ENCODE measurements around the gene EDAR. TPM values are rescaled to one million over a fixed set of nuclear protein-coding genes. Genes with fewer than 3 reads are reported as not detected.

EDAR gene
- total RNA-seq, 1 experiment from 2014 or later, result 0.82 TPM

GRCh38 chr2:108923019-108923700 is 65.9 kb downstream of the EDAR start:
- intact Hi-C loops (cut with micrococcal nuclease; ENCODE audit: unreplicated experiment), result loop anchor here (1.0 kb wide), 1 partner anchor 66 kb away; the partner anchor contains the start of gene EDAR
- TF ChIP-seq CTCF (IDR thresholded peaks at IDR 0.05; ENCODE audit: insufficient read depth in 1 of 2, low read depth in 1 of 2, low read length in 1 of 2, severe bottlenecking in 1 of 2, unreplicated experiment in 1 of 2), result no peak
- POLR2A ChIA-PET, result no interaction called here
- Mint-ChIP-seq H3K27me3 (ENCODE audit: insufficient read depth, unreplicated experiment) (no peaks in the 10 kb centered on the region), H3K36me3 (ENCODE audit: insufficient read depth, unreplicated experiment) (no peaks in the 10 kb centered on the region), H3K4me1 (ENCODE audit: low read depth, unreplicated experiment) (peaks cover 8% of the 10 kb centered on the region), H3K27ac (ENCODE audit: unreplicated experiment) (no peak overlapping the region), H3K4me3 (ENCODE audit: unreplicated experiment) (no peak overlapping the region), H3K9me3 (ENCODE audit: unreplicated experiment) (no peaks in the 10 kb centered on the region)
- H3K9me3 ChIP-seq, result no peaks in the 10 kb centered on the region
- no peak for DNase-seq
- no peaks in the 10 kb centered on the region for H3K27me3 ChIP-seq (replicated peaks; ENCODE audit: control insufficient read depth, insufficient read depth, low read length)
- no peaks in the 10 kb centered on the region for H3K36me3 ChIP-seq (ENCODE audit: control insufficient read depth, insufficient read depth, low read length)
- H3K4me3 ChIP-seq (ENCODE audit: low read depth, low read length), result no peak overlapping the region
- H3K4me1 ChIP-seq, result no peaks in the 10 kb centered on the region
- no TSS peak for BruUV-seq (replicated peaks)
- CTCF ChIA-PET, result no interaction called here

- H3K9me3 Mint-ChIP-seq (ENCODE audit: unreplicated experiment), result no peaks in the 10 kb centered on the region
Observed at GRCh38 chr2:108922141-108922915, 66.7 kb downstream of the EDAR start.

More at GRCh38 chr2:108922141-108922915, 66.7 kb downstream of the EDAR start:
- Mint-ChIP-seq H3K27me3 (ENCODE audit: insufficient read depth, unreplicated experiment) (no peaks in the 10 kb centered on the region), H3K27ac (ENCODE audit: unreplicated experiment) (no peak overlapping the region), H3K4me3 (ENCODE audit: unreplicated experiment) (no peak overlapping the region), H3K4me1 (ENCODE audit: low read depth, unreplicated experiment) (peaks cover 8% of the 10 kb centered on the region), H3K36me3 (ENCODE audit: insufficient read depth, unreplicated experiment) (no peaks in the 10 kb centered on the region)
- intact Hi-C loops (cut with micrococcal nuclease; ENCODE audit: unreplicated experiment), result no loop called here
- no peak for DNase-seq
- H3K9me3 ChIP-seq, result no peaks in the 10 kb centered on the region
- no peak overlapping the region for H3K4me3 ChIP-seq (ENCODE audit: low read depth, low read length)
- no peaks in the 10 kb centered on the region for H3K36me3 ChIP-seq (ENCODE audit: control insufficient read depth, insufficient read depth, low read length)
- no peaks in the 10 kb centered on the region for H3K27me3 ChIP-seq (replicated peaks; ENCODE audit: control insufficient read depth, insufficient read depth, low read length)
- H3K4me1 ChIP-seq, result no peaks in the 10 kb centered on the region
- ChIA-PET CTCF (no interaction called here), POLR2A (no interaction called here)
- BruUV-seq (replicated peaks), result no TSS peak
- no peak for TF ChIP-seq CTCF (IDR thresholded peaks at IDR 0.05; ENCODE audit: insufficient read depth in 1 of 2, low read depth in 1 of 2, low read length in 1 of 2, severe bottlenecking in 1 of 2, unreplicated experiment in 1 of 2)

Data from Caco-2 (cell line).